PC-3 (cell line): ENCODE data around the gene CXorf51A. TPM values are rescaled to one million over a fixed set of nuclear protein-coding genes. Genes with fewer than 3 reads are reported as not detected.
"Not testable (repeated sequence)": the region's sequence is repeated elsewhere in the genome, so short reads cannot be mapped to it uniquely, and the experiment has no call there.

Experiments
- ATAC-seq: fragments of 200-7000 bp; cut with Tn5 transposase; 2 replicates; pipeline ENCODE4 v1.9.1; 2020; ENCODE audit warnings: mild to moderate bottlenecking, moderate library complexity
- Bru-seq: library from RNA; stranded (reverse); fragments of 400-500 nt; gene quantifications from one replicate; lab custom pipeline; 2021; lab: Mats Ljungman, UMichigan
- BruChase-seq, 2 experiments: library from RNA; stranded (reverse); fragments of 400-500 nt; gene quantifications; one replicate each; lab custom pipeline; 2021; lab: Mats Ljungman, UMichigan
- BruUV-seq: library from RNA; stranded (reverse); fragments of 400-500 nt; replicated peaks from 2 replicates; lab custom pipeline; 2021; lab: Mats Ljungman, UMichigan
- CTCF ChIA-PET: fragments of 300-600 bp; sonication (Branson Sonifier 250); formaldehyde crosslinking; loops from one replicate; lab custom pipeline; 2022; ENCODE audit warnings: antibody characterized with exemption; lab: Charles Lee
- POLR2A ChIA-PET: fragments of 300-600 bp; sonication (Branson Sonifier 250); formaldehyde crosslinking; loops from one replicate; lab custom pipeline; 2022; ENCODE audit warnings: antibody characterized with exemption; ENCODE audit not compliant: unreplicated experiment; lab: Charles Lee
- DNase-seq: peaks from one replicate; pipeline ENCODE4 v3.0.0-alpha.2; 2015
- H2AFZ ChIP-seq: fragments of 300-600 bp; sonication (generic); 2 replicates; pipeline ENCODE4 v1.6.0; 2016; ENCODE audit warnings: antibody characterized with exemption, low read length
- H3F3A ChIP-seq: fragments of 300-600 bp; sonication (generic); one replicate; pipeline ENCODE4 v1.6.0; 2017; ENCODE audit warnings: antibody characterized with exemption, low read length, control low read depth, mild to moderate bottlenecking; ENCODE audit not compliant: unreplicated experiment
- H3K27ac ChIP-seq: fragments of 300-600 bp; sonication (generic); 2 replicates; pipeline ENCODE4 v1.5.1; 2016; ENCODE audit warnings: mild to moderate bottlenecking, low read length
- H3K27me3 ChIP-seq: fragments of 300-600 bp; sonication (generic); 2 replicates; pipeline ENCODE4 v1.6.1; 2016; ENCODE audit warnings: low read length, mixed read lengths
- H3K36me3 ChIP-seq: fragments of 300-600 bp; sonication (generic); 2 replicates; pipeline ENCODE4 v1.6.1; 2016; ENCODE audit warnings: low read depth, mixed run types, low read length, mixed read lengths
- H3K4me1 ChIP-seq: fragments of 300-600 bp; sonication (generic); 2 replicates; pipeline ENCODE4 v1.5.1; 2016; ENCODE audit warnings: low read length; ENCODE audit not compliant: insufficient read depth
- H3K4me2 ChIP-seq: fragments of 300-600 bp; sonication (generic); 2 replicates; pipeline ENCODE4 v1.6.0; 2016; ENCODE audit warnings: low read length
- H3K4me3 ChIP-seq: fragments of 300-600 bp; sonication (generic); 2 replicates; pipeline ENCODE4 v1.5.1; 2016; ENCODE audit warnings: mild to moderate bottlenecking, low read length, mixed read lengths
- H3K79me2 ChIP-seq: fragments of 300-600 bp; sonication (generic); 2 replicates; pipeline ENCODE4 v1.6.1; 2017; ENCODE audit warnings: low read length, mixed read lengths
- H3K9ac ChIP-seq: fragments of 300-600 bp; sonication (generic); 2 replicates; pipeline ENCODE4 v1.6.0; 2016; ENCODE audit warnings: mild to moderate bottlenecking, low read length
- H3K9me2 ChIP-seq: fragments of 300-600 bp; sonication (generic); replicated peaks from 2 replicates; pipeline ENCODE4 v1.6.1; 2016; ENCODE audit warnings: mixed run types, low read length, mixed read lengths
- H3K9me3 ChIP-seq: fragments of 300-600 bp; sonication (generic); 2 replicates; pipeline ENCODE4 v1.6.1; 2016; ENCODE audit warnings: low read length, mixed read lengths
- H4K20me1 ChIP-seq: fragments of 300-600 bp; sonication (generic); 2 replicates; pipeline ENCODE4 v1.6.1; 2016; ENCODE audit warnings: low read length, mixed read lengths
- CTCF ChIP-seq: fragments of 300-600 bp; sonication (generic); conservative IDR thresholded peaks from 2 replicates; pipeline ENCODE4 v1.5.1; 2017; ENCODE audit warnings: antibody characterized with exemption, low read depth, mild to moderate bottlenecking, low read length
- EZH2 ChIP-seq: fragments of 300-600 bp; sonication (generic); IDR thresholded peaks from one replicate; pipeline ENCODE4 v1.6.1; 2017; ENCODE audit warnings: antibody characterized with exemption, mild to moderate bottlenecking, low read length; ENCODE audit not compliant: unreplicated experiment
- EZH2phosphoT487 ChIP-seq: fragments of 300-600 bp; sonication (generic); IDR thresholded peaks from 2 replicates; pipeline ENCODE4 v1.6.1; 2018; ENCODE audit warnings: mild to moderate bottlenecking, antibody characterized with exemption, low read length, borderline replicate concordance
- intact Hi-C: fragments of 100-400 bp; cut with micrococcal nuclease; formaldehyde crosslinking; loops from 2 replicates; pipeline ENCODE4 v1.9.0; 2023
- long read RNA-seq: library from polyadenylated mRNA; unstranded; transcript quantifications from one replicate; pipeline ENCODE4 v2.0.0, GENCODE V29; 2021; ENCODE audit not compliant: unreplicated experiment
- total RNA-seq: library from RNA; depleted of rRNA; stranded (reverse); fragments of >200 nt; gene quantifications from 2 replicates; pipeline ENCODE4 v1.2.3, GENCODE V29; 2014; rRNA removed

Gene CXorf51A
- total RNA-seq (not detected in 2 replicates), Bru-seq, nascent RNA (not detected), BruChase-seq, experiment 1, labeled RNA remaining after a 6-hour chase (not detected), BruChase-seq, experiment 2, labeled RNA remaining after a 2-hour chase (not detected)
- long read RNA-seq = 0 reads

- BruUV-seq, H3K4me2 ChIP-seq, H4K20me1 ChIP-seq, H3K4me3 ChIP-seq, H3F3A ChIP-seq, ATAC-seq, H3K36me3 ChIP-seq, H3K9me3 ChIP-seq, H3K79me2 ChIP-seq, intact Hi-C loops, H2AFZ ChIP-seq, H3K9ac ChIP-seq, H3K9me2 ChIP-seq, H3K27me3 ChIP-seq, H3K27ac ChIP-seq, DNase-seq, H3K4me1 ChIP-seq, POLR2A ChIA-PET, CTCF ChIA-PET: not testable (repeated sequence)
Measured at GRCh38 chrX:146814644-146815043, at the start of gene CXorf51A. Gene CXorf51A (minus strand): TSS chrX:146814744. CDS start chrX:146814723, 21 bp downstream.

- DNase-seq = peak; percentile 13
- no peak overlapping the region for H3K27ac ChIP-seq
- no peak overlapping the region for H3K4me3 ChIP-seq
- H3K36me3 ChIP-seq = no peaks in the 10 kb centered on the region
- no peaks in the 10 kb centered on the region for H3K79me2 ChIP-seq
- BruUV-seq = no TSS peak
- no peak for TF ChIP-seq EZH2phosphoT487
- TF ChIP-seq EZH2 = no peak
- no peak for TF ChIP-seq CTCF
- H3K4me2 ChIP-seq = no peak overlapping the region
- H3K9me2 ChIP-seq = no peaks in the 10 kb centered on the region
- no peak overlapping the region for H3K9ac ChIP-seq
- H3K9me3 ChIP-seq = no peaks in the 10 kb centered on the region
- ATAC-seq = no peak
- ChIA-PET CTCF (no interaction called here), POLR2A (interaction anchor here (0.6 kb wide), 1 partner anchor 54 kb away, joined by 3 read pairs; no protein-coding TSS in a partner anchor)
- H3F3A ChIP-seq = no peaks in the 10 kb centered on the region
- no peaks in the 10 kb centered on the region for H3K4me1 ChIP-seq
- intact Hi-C loops = no loop called here
- H2AFZ ChIP-seq = no peak overlapping the region
- no peaks in the 10 kb centered on the region for H3K27me3 ChIP-seq
- no peaks in the 10 kb centered on the region for H4K20me1 ChIP-seq
Measured at GRCh38 chrX:146863566-146863965, 49.0 kb upstream of the CXorf51A start.

- no TSS peak for BruUV-seq
- Histone ChIP-seq H4K20me1 (no peaks in the 10 kb centered on the region), H3K9me3 (no peaks in the 10 kb centered on the region), H3K27ac (no peak overlapping the region), H2AFZ (no peak overlapping the region), H3K36me3 (no peaks in the 10 kb centered on the region), H3K4me1 (no peaks in the 10 kb centered on the region), H3K4me2 (no peak overlapping the region), H3F3A (no peaks in the 10 kb centered on the region), H3K4me3 (no peak overlapping the region), H3K9ac (no peak overlapping the region), H3K79me2 (no peaks in the 10 kb centered on the region), H3K27me3 (no peaks in the 10 kb centered on the region), H3K9me2 (no peaks in the 10 kb centered on the region)
- no peak for DNase-seq
- ChIA-PET CTCF (no interaction called here), POLR2A (no interaction called here)
- intact Hi-C loops = no loop called here
- no peak for TF ChIP-seq CTCF
- TF ChIP-seq EZH2phosphoT487 = no peak
- ATAC-seq = no peak
Measured at GRCh38 chrX:146854281-146854680, 39.7 kb upstream of the CXorf51A start.
